Activated CD4-positive, alpha-beta T cell treated with anti-CD3 and anti-CD28 coated beads for 24 hours (primary cell): ENCODE results near the gene UBALD1.
A peak's percentile ranks its signal among the peaks of the same experiment; 100 is the strongest.

Experiments
- DNase-seq, 2 donors: peaks; one replicate each; pipeline ENCODE4 v3.0.0-alpha.2; 2020; ENCODE audit warnings: low read depth in 2 of 2

UBALD1 gene

GRCh38 chr16:4614571-4615383 is at the start of gene UBALD1:
Gene UBALD1 (minus strand): TSS chr16:4614888. CDS start chr16:4614797, 91 bp downstream.
- peak; percentile 61 to 71 for DNase-seq

DNA sequence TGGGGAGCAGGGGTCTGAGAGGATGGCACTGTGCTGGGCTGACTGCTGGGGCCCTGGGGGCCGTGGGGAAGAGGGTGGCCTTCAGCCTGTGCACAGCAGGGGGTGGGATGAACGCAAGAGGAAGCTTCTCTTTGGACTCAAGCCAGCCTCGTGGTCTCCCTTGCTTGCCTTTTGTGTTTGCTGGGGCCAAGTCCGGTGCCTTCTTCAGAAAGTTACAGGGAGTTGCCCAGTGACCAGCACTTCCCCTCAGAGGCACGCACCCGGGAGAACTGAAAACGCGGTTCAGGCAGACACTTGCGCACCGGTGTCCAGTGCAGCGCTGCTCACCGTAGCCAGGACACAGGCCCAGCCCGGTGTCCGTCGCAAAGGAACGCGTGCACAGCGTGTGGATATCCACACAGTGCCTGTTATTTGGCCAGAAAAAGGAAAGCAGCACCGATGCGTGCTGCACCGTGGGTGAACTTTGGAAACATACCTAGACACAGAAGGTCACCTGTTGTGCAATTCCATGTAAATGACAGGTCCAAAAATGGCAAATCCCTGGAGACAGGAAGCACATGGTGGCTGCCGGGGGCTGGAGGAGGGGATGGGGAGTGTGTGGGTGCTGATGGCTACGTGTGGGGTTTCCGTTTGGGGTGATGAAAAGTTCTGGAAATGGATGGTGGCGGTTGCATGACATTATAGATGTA is 49.2 kb upstream of the UBALD1 start:
- DNase-seq, result no peak

GRCh38 chr16:4663465-4663776 is 48.7 kb upstream of the UBALD1 start:
- no peak for DNase-seq

DNA sequence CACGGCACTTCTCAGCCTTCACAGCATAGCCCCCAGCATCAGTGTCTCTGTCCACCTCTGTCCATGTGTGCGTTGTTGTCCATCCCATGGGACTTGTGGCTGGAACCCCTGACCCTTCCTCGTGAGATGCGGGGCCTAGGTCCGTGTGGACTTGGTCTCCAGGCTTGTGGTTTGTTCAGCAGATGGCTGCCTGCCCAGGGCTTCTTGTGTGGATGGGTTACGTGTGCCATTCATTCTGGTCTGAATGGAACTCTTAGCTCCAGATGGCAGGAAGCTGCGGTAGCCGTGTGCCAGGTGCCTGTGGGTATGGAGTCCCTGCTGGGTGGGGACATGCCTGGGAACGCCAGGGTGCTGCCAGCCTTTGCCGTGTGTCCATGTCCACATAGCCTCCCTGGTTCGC is 47.0 kb upstream of the UBALD1 start:
- no peak for DNase-seq

GRCh38 chr16:4660454-4661007 is 45.8 kb upstream of the UBALD1 start:
- DNase-seq, result peak; percentile 64 to 72

- DNase-seq, result no peak
Measured at GRCh38 chr16:4659363-4660353, 45.0 kb upstream of the UBALD1 start.

GRCh38 chr16:4656695-4657686 is 42.3 kb upstream of the UBALD1 start:
- DNase-seq, result no peak

DNA sequence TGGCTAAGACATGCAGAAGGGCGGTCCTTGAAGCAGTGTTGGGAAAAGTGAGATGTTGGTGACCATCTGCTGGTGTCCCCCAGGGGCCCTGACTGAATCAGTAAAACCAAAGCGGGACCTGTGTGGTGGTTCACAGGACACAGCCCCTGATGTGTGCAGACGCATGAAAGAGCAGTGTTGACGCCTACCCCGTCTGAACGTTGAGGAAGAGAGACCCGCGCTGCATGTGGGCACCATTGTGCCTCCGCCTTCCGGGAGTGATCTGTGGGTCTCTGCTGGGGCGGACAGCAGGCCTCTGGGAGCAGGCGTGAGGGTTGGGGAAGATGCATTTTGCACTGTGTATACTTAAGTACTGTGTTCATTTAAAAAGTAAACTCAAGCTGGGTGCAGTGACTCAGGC is 41.5 kb upstream of the UBALD1 start:
- DNase-seq, result no peak

GRCh38 chr16:4655801-4656200 is 41.1 kb upstream of the UBALD1 start:
- DNase-seq, result no peak

GRCh38 chr16:4654964-4655590 is 40.4 kb upstream of the UBALD1 start:
- DNase-seq, result no peak

GRCh38 chr16:4654011-4654963 is 39.6 kb upstream of the UBALD1 start:
- DNase-seq, result no peak

DNA sequence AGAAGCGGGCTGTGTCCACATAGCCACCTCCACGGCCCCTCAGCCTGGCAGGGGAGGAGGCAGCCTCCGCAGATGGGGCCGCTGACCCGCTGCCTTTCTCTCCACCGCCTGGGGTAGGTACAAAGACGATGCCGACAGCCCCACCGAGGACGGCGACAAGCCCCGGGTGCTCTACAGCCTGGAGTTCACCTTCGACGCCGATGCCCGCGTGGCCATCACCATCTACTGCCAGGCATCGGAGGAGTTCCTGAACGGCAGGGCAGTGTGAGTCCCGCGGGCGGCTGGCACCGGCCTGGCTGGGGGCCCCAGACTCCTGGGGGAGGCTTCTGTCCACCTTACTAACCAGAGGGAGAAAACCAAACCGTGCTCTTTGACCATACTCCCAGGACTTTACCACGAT is 37.9 kb upstream of the UBALD1 start:
- no peak for DNase-seq

DNA sequence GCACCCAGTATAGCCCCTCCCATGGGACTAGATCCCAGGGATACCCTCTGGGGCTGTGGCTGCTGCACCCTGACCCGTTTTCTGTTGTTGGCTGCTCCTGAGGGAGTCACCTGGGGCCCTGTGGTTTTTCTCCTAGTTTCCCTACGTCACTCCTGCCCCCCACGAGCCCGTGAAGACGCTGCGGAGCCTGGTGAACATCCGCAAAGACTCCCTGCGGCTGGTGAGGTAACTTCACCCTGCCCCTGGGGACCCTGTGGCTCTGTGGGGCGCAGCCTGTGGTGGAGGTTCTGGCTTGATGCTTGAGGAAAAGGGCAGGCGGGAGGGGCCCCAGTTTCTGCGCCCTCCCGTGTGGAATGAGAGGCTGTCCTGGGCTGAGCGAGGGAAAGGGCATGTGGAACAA is 37.1 kb upstream of the UBALD1 start:
- no peak for DNase-seq

DNA sequence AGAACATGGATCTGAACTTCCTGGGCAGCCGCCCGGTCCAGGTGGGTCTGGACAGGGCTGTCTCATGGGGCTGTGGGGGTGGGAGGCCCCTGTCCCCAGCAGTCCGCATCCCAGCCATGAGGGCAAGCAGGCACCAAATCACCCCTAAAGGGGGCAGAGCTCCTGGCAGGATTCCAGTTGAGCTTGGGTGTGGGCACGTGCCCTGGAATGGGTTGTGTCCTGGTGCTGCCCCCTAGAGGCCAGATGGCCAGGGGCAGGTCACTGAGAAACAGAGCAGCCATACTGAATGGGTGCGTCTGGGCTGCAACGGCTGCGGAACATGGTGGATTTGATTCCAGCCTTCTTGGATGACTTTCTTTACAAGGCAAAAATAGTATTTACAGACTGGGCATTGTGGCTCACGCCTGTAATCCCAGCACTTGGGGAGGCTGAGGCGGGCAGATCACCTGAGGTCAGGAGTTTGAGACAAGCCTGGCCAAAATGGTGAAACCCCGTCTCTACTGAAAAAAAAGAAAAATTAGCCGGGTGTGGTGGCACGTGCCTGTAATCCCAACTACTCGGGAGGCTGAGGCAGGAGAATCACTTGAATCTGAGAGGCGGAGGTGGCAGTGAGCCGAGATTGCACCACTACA is 35.9 kb upstream of the UBALD1 start:
- DNase-seq, result peak; percentile 69 to 70

- no peak for DNase-seq
Measured at GRCh38 chr16:4649744-4650442, 35.2 kb upstream of the UBALD1 start.

DNA sequence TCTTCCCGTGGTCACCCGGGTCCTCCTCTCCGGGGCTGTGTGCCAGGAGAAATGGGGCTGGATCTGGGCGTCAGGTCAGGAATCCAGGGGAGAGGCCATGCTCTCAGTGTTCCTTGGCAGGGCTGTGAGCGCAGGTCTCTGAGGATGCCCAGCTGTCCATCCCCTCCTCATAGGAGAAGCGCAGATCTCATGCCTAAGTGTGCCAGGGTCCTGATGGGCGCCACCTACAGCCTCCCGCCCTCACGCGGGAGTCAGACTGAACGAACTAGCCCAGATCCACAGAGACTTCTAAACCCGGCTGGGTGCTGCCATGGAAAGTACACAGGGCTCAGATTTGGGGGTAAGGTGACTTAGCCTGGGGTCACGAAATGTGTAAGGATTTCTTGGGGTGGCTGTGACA is 34.2 kb upstream of the UBALD1 start:
- DNase-seq, result no peak

- no peak for DNase-seq
Measured at GRCh38 chr16:4647644-4647980, 32.9 kb upstream of the UBALD1 start.
